GM19452 (cell line): Measurements from ENCODE around the gene KCNB1.

Experiments used
- ATAC-seq: cut with Tn5 transposase; IDR thresholded peaks from one replicate; pipeline ENCODE4 v1.9.1; 2021; ENCODE audit not compliant: unreplicated experiment

Gene KCNB1

GRCh38 chr20:49360242-49360968, 122.1 kb downstream of the KCNB1 start:
- no peak for ATAC-seq

- no peak for ATAC-seq
Measured at GRCh38 chr20:49356676-49357075, 125.8 kb downstream of the KCNB1 start.

GRCh38 chr20:49354673-49355072, 127.8 kb downstream of the KCNB1 start:
- ATAC-seq, result no peak

GRCh38 chr20:49353348-49353747, 129.1 kb downstream of the KCNB1 start:
- no peak for ATAC-seq

GRCh38 chr20:49352751-49353150, 129.7 kb downstream of the KCNB1 start:
- ATAC-seq, result no peak

- ATAC-seq, result no peak
Measured at GRCh38 chr20:49351775-49352174, 130.7 kb downstream of the KCNB1 start.

GRCh38 chr20:49349694-49350252, 132.7 kb downstream of the KCNB1 start:
- no peak for ATAC-seq

- no peak for ATAC-seq
Measured at GRCh38 chr20:49349078-49349477, 133.4 kb downstream of the KCNB1 start.

- ATAC-seq, result no peak
Measured at GRCh38 chr20:49348563-49348962, 133.9 kb downstream of the KCNB1 start.

- no peak for ATAC-seq
Measured at GRCh38 chr20:49347156-49347555, 135.3 kb downstream of the KCNB1 start.

- no peak for ATAC-seq
Measured at GRCh38 chr20:49346682-49347081, 135.8 kb downstream of the KCNB1 start.

- ATAC-seq, result no peak
Measured at GRCh38 chr20:49345524-49345923, 136.9 kb downstream of the KCNB1 start.

- no peak for ATAC-seq
Measured at GRCh38 chr20:49344975-49345374, 137.5 kb downstream of the KCNB1 start.

- no peak for ATAC-seq
Measured at GRCh38 chr20:49344140-49344539, 138.3 kb downstream of the KCNB1 start.

GRCh38 chr20:49343246-49343645, 139.2 kb downstream of the KCNB1 start:
- no peak for ATAC-seq

GRCh38 chr20:49340161-49340966, 142.1 kb downstream of the KCNB1 start:
- no peak for ATAC-seq

- no peak for ATAC-seq
Measured at GRCh38 chr20:49339123-49339522, 143.3 kb downstream of the KCNB1 start.

GRCh38 chr20:49338061-49338460, 144.4 kb downstream of the KCNB1 start:
- no peak for ATAC-seq

- no peak for ATAC-seq
Measured at GRCh38 chr20:49337357-49337756, 145.1 kb downstream of the KCNB1 start.

GRCh38 chr20:49336786-49337185, 145.7 kb downstream of the KCNB1 start:
- no peak for ATAC-seq

- no peak for ATAC-seq
Measured at GRCh38 chr20:49335476-49335875, 147.0 kb downstream of the KCNB1 start.
